HEK293 (cell line): Measurements from ENCODE around the gene PIK3R1.
A peak's percentile ranks its signal among the peaks of the same experiment; 100 is the strongest.

Experiments
- CTCF ChIA-PET: fragments of 350-600 bp; formaldehyde crosslinking; extraction: SDS; loops from one replicate; lab custom pipeline; 2021; ENCODE audit warnings: antibody characterized with exemption; lab: Yijun Ruan, JAX
- POLR2A ChIA-PET: fragments of 300-600 bp; formaldehyde crosslinking; extraction: SDS; loops from one replicate; lab custom pipeline; 2020; ENCODE audit warnings: antibody characterized with exemption, inconsistent platforms; lab: Yijun Ruan, JAX
- H3K27ac ChIP-seq: fragments of 200-500 bp; sonication (Bioruptor generic); 2 replicates; pipeline ENCODE4 v1.5.1; 2014; ENCODE audit warnings: low read depth, low read length, control low read depth, inconsistent platforms; ENCODE audit errors: extremely low read depth
- H3K36me3 ChIP-seq, 2 experiments: fragments of 200-500 bp in 1 of 2; sonication (Bioruptor generic) in 1 of 2; 1 replicate in 1 of 2; 2 replicates in 1 of 2; pipeline ENCODE4 v1.5.1; 2014 to 2017; ENCODE audit warnings: inconsistent platforms in 2 of 2, low read length in 2 of 2; ENCODE audit not compliant: control insufficient read depth in 2 of 2, insufficient read depth in 1 of 2
- H3K4me1 ChIP-seq: fragments of 200-500 bp; sonication (Bioruptor generic); 2 replicates; pipeline ENCODE4 v1.5.1; 2014; ENCODE audit warnings: mild to moderate bottlenecking, low read length, inconsistent platforms; ENCODE audit not compliant: control insufficient read depth, insufficient read depth
- H3K4me3 ChIP-seq: 2 replicates; pipeline ENCODE4 v1.5.1; 2011; ENCODE audit warnings: low read depth, mild to moderate bottlenecking, control low read depth, low read length, moderate library complexity
- H3K9me3 ChIP-seq: fragments of 200-500 bp; sonication (Bioruptor generic); 2 replicates; pipeline ENCODE4 v1.5.1; 2014; ENCODE audit warnings: low read depth, low read length, inconsistent platforms; ENCODE audit not compliant: control insufficient read depth, insufficient read depth
- GLI4 ChIP-seq: fragments of 450-650 bp; formaldehyde crosslinking; IDR thresholded peaks from 2 replicates; pipeline ENCODE4 v1.5.1; 2016; ENCODE audit warnings: missing biosample characterization, missing genetic modification characterization
- KLF7 ChIP-seq: fragments of 450-650 bp; formaldehyde crosslinking; IDR thresholded peaks from 2 replicates; pipeline ENCODE4 v1.5.1; 2016; ENCODE audit warnings: missing biosample characterization, missing genetic modification characterization, borderline replicate concordance
- OSR2 ChIP-seq: fragments of 450-650 bp; formaldehyde crosslinking; IDR thresholded peaks from 2 replicates; pipeline ENCODE4 v1.5.1; 2016; ENCODE audit warnings: missing biosample characterization, missing genetic modification characterization
- PRDM1 ChIP-seq: fragments of 450-650 bp; formaldehyde crosslinking; IDR thresholded peaks from 2 replicates; pipeline ENCODE4; 2016; ENCODE audit warnings: missing biosample characterization, missing genetic modification characterization
- RBAK ChIP-seq: fragments of 450-650 bp; formaldehyde crosslinking; IDR thresholded peaks from 2 replicates; pipeline ENCODE4 v1.5.1; 2016; ENCODE audit warnings: missing biosample characterization, missing genetic modification characterization
- SP3 ChIP-seq: fragments of 450-650 bp; formaldehyde crosslinking; IDR thresholded peaks from 2 replicates; pipeline ENCODE4 v1.5.1; 2016; ENCODE audit warnings: missing biosample characterization, missing genetic modification characterization
- ZBTB8A ChIP-seq: fragments of 450-650 bp; formaldehyde crosslinking; IDR thresholded peaks from 2 replicates; pipeline ENCODE4 v1.5.1; 2016; ENCODE audit warnings: missing biosample characterization, missing genetic modification characterization
- ZEB2 ChIP-seq: fragments of 450-650 bp; formaldehyde crosslinking; IDR thresholded peaks from 2 replicates; pipeline ENCODE4 v1.5.1; 2016; ENCODE audit warnings: missing biosample characterization, missing genetic modification characterization
- ZFP37 ChIP-seq: fragments of 450-650 bp; formaldehyde crosslinking; IDR thresholded peaks from 2 replicates; pipeline ENCODE4 v1.5.1; 2016; ENCODE audit warnings: missing biosample characterization, missing genetic modification characterization
- ZIC2 ChIP-seq: fragments of 450-650 bp; formaldehyde crosslinking; IDR thresholded peaks from 2 replicates; pipeline ENCODE4 v1.5.1; 2016; ENCODE audit warnings: missing biosample characterization, missing genetic modification characterization
- ZNF155 ChIP-seq: fragments of 450-650 bp; formaldehyde crosslinking; IDR thresholded peaks from 2 replicates; pipeline ENCODE4 v1.5.1; 2016; ENCODE audit warnings: missing biosample characterization, missing genetic modification characterization
- ZNF19 ChIP-seq: fragments of 450-650 bp; formaldehyde crosslinking; IDR thresholded peaks from 2 replicates; pipeline ENCODE4; 2016; ENCODE audit warnings: missing biosample characterization, missing genetic modification characterization, low read depth
- ZNF266 ChIP-seq: fragments of 450-650 bp; formaldehyde crosslinking; IDR thresholded peaks from 2 replicates; pipeline ENCODE4 v1.5.1; 2016; ENCODE audit warnings: missing biosample characterization, missing genetic modification characterization, low read depth
- ZNF274 ChIP-seq, 2 experiments: fragments of 200-500 bp in 1 of 2; fragments of 450-650 bp in 1 of 2; sonication (Bioruptor generic) in 1 of 2; formaldehyde crosslinking in 1 of 2; IDR thresholded peaks; 2 replicates each; pipeline versions ENCODE4 v1.5.1 to v1.6.1; 2014 to 2016; ENCODE audit warnings: borderline replicate concordance in 1 of 2, inconsistent platforms in 1 of 2, low read length in 1 of 2, missing biosample characterization in 1 of 2, missing genetic modification characterization in 1 of 2
- ZNF433 ChIP-seq: fragments of 450-650 bp; formaldehyde crosslinking; IDR thresholded peaks from 2 replicates; pipeline ENCODE4 v1.5.1; 2016; ENCODE audit warnings: missing biosample characterization, missing genetic modification characterization, low read depth
- ZNF548 ChIP-seq: fragments of 450-650 bp; formaldehyde crosslinking; IDR thresholded peaks from 2 replicates; pipeline ENCODE4 v1.5.1; 2016; ENCODE audit warnings: missing biosample characterization, missing genetic modification characterization
- ZNF610 ChIP-seq: fragments of 450-650 bp; formaldehyde crosslinking; IDR thresholded peaks from 2 replicates; pipeline ENCODE4 v1.5.1; 2016; ENCODE audit warnings: missing biosample characterization, missing genetic modification characterization, borderline replicate concordance
- ZNF626 ChIP-seq: fragments of 450-650 bp; sonication (Bioruptor Pico); formaldehyde crosslinking; IDR thresholded peaks from 2 replicates; pipeline ENCODE4 v1.5.1; 2018; ENCODE audit warnings: missing biosample characterization, missing genetic modification characterization, inconsistent platforms
- ZNF654 ChIP-seq: fragments of 450-650 bp; formaldehyde crosslinking; IDR thresholded peaks from 2 replicates; pipeline ENCODE4 v1.5.1; 2016; ENCODE audit warnings: low read depth, missing biosample characterization, missing genetic modification characterization
- ZNF660 ChIP-seq: fragments of 450-650 bp; IDR thresholded peaks from 2 replicates; pipeline ENCODE4 v1.5.1; 2018; ENCODE audit warnings: missing biosample characterization, mild to moderate bottlenecking, missing genetic modification characterization
- ZNF837 ChIP-seq: fragments of 450-650 bp; formaldehyde crosslinking; IDR thresholded peaks from 2 replicates; pipeline ENCODE4 v1.5.1; 2016; ENCODE audit warnings: missing biosample characterization, missing genetic modification characterization
- ZSCAN30 ChIP-seq: fragments of 450-650 bp; IDR thresholded peaks from 2 replicates; pipeline ENCODE4 v1.5.1; 2018; ENCODE audit warnings: missing biosample characterization, mild to moderate bottlenecking, missing genetic modification characterization, moderate library complexity
- TF ChIP-seq, protein P1 (sequence below): fragments of 450-650 bp; formaldehyde crosslinking; IDR thresholded peaks from 2 replicates; pipeline ENCODE4 v1.5.1; 2016; ENCODE audit warnings: missing biosample characterization, missing genetic modification characterization
- TF ChIP-seq, protein P2 (sequence below): fragments of 450-650 bp; formaldehyde crosslinking; IDR thresholded peaks from 2 replicates; pipeline ENCODE4 v1.5.1; 2016; ENCODE audit warnings: missing biosample characterization, missing genetic modification characterization
- TF ChIP-seq, protein P3 (sequence below): fragments of 450-650 bp; formaldehyde crosslinking; IDR thresholded peaks from 2 replicates; pipeline ENCODE4 v1.5.1; 2016; ENCODE audit warnings: missing biosample characterization, missing genetic modification characterization

The PIK3R1 gene

GRCh38 chr5:68285075-68285840, 69.7 kb downstream of the PIK3R1 start:
- ChIA-PET POLR2A (no interaction called here), CTCF (interaction anchor here (0.5 to 3.3 kb wide), 27 partner anchors 9 to 722 kb away, joined by 3 to 36 read pairs (median 6); no protein-coding TSS in a partner anchor)
- H3K9me3 ChIP-seq: no peaks in the 10 kb centered on the region

GRCh38 chr5:68285851-68286611, 70.5 kb downstream of the PIK3R1 start:
- ChIA-PET POLR2A (no interaction called here), CTCF (interaction anchor here (0.5 to 3.3 kb wide), 48 partner anchors 10 to 1181 kb away, joined by 3 to 36 read pairs (median 4); no protein-coding TSS in a partner anchor)
- Histone ChIP-seq H3K4me1 (peaks cover 12% of the 10 kb centered on the region), H3K27ac (no peak overlapping the region), H3K36me3 (peaks cover 2 to 29% of the 10 kb centered on the region in 2 experiments; a peak in 2 of 3 replicates), H3K4me3 (no peak overlapping the region), H3K9me3 (no peaks in the 10 kb centered on the region)
- TF ChIP-seq, protein P1, sequence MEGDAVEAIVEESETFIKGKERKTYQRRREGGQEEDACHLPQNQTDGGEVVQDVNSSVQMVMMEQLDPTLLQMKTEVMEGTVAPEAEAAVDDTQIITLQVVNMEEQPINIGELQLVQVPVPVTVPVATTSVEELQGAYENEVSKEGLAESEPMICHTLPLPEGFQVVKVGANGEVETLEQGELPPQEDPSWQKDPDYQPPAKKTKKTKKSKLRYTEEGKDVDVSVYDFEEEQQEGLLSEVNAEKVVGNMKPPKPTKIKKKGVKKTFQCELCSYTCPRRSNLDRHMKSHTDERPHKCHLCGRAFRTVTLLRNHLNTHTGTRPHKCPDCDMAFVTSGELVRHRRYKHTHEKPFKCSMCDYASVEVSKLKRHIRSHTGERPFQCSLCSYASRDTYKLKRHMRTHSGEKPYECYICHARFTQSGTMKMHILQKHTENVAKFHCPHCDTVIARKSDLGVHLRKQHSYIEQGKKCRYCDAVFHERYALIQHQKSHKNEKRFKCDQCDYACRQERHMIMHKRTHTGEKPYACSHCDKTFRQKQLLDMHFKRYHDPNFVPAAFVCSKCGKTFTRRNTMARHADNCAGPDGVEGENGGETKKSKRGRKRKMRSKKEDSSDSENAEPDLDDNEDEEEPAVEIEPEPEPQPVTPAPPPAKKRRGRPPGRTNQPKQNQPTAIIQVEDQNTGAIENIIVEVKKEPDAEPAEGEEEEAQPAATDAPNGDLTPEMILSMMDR (tag by site-specific recombination): peak; percentile 30; the same call in 1 of the 2 replicates
- 0 out of 2 replicates have a peak, but pooled peaks have one; percentile 16 for TF ChIP-seq ZEB2 (tag by site-specific recombination)
- TF ChIP-seq ZNF433 (tag by site-specific recombination): no peak
- peak; percentile 60; the same call in 1 of the 2 replicates for TF ChIP-seq ZNF660 (tag by site-specific recombination)
- peak; percentile 14; the same call in 1 of the 2 replicates for TF ChIP-seq PRDM1 (tag by site-specific recombination)
- TF ChIP-seq, protein P2, sequence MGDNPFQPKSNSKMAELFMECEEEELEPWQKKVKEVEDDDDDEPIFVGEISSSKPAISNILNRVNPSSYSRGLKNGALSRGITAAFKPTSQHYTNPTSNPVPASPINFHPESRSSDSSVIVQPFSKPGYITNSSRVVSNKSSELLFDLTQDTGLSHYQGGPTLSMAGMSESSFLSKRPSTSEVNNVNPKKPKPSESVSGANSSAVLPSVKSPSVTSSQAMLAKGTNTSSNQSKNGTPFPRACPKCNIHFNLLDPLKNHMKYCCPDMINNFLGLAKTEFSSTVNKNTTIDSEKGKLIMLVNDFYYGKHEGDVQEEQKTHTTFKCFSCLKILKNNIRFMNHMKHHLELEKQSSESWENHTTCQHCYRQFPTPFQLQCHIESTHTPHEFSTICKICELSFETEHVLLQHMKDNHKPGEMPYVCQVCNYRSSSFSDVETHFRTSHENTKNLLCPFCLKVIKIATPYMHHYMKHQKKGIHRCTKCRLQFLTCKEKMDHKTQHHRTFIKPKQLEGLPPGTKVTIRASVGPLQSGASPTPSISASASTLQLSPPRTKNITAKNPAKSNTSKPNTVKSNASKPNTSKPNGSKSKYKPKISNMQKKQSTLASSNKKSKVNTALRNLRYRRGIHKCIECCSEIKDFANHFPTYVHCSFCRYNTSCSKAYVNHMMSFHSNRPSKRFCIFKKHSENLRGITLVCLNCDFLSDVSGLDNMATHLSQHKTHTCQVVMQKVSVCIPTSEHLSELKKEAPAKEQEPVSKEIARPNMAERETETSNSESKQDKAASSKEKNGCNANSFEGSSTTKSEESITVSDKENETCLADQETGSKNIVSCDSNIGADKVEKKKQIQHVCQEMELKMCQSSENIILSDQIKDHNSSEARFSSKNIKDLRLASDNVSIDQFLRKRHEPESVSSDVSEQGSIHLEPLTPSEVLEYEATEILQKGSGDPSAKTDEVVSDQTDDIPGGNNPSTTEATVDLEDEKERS (tag by site-specific recombination): no peak
- TF ChIP-seq ZFP37: 0 out of 2 replicates have a peak, but pooled peaks have one; percentile 32
- no peak for TF ChIP-seq ZBTB8A
- TF ChIP-seq ZNF654: peak; percentile 77
- no peak for TF ChIP-seq RBAK (tag by site-specific recombination)
- no peak for TF ChIP-seq ZIC2 (tag by site-specific recombination)

More at GRCh38 chr5:68285075-68285840, 69.7 kb downstream of the PIK3R1 start:
- no peak overlapping the region for H3K27ac ChIP-seq
- TF ChIP-seq OSR2 (tag by site-specific recombination) (no peak), ZNF266 (tag by site-specific recombination) (no peak)
- H3K4me1 ChIP-seq: peaks cover 9% of the 10 kb centered on the region
- H3K36me3 ChIP-seq: peaks cover 9 to 37% of the 10 kb centered on the region in 2 experiments; a peak in 2 of 3 replicates
- no peak overlapping the region for H3K4me3 ChIP-seq

DNA sequence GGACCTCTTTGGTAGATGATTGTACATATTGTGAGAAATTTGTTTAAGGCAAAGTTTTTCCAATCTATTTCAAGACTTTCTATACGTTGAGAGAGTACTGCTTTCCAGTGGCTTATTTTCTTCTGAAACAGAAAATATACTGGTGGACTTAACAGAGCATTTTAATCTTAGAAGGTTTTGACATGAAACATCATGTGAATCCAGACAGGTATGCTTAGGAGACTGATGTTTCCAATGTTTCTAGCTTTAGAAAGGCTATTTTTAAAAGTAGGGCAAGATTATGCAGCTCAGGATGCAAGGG, 71.0 kb downstream of the PIK3R1 start:
- POLR2A ChIA-PET: no interaction called here
- peaks cover 12% of the 10 kb centered on the region for H3K4me1 ChIP-seq
- TF ChIP-seq SP3 (tag by site-specific recombination) (no peak), ZNF274 (IDR thresholded peaks at IDR 0.05; ENCODE audit: low read length) (no peak), ZNF274 (tag by site-specific recombination; IDR thresholded peaks at IDR 0.05; ENCODE audit: borderline replicate concordance) (no peak), ZNF155 (no peak), ZNF610 (tag by site-specific recombination) (no peak), ZNF548 (tag by site-specific recombination) (no peak), ZSCAN30 (tag by site-specific recombination) (no peak), ZNF626 (tag by site-specific recombination) (no peak), GLI4 (tag by site-specific recombination) (no peak), KLF7 (tag by site-specific recombination) (no peak), ZNF19 (no peak), ZNF837 (tag by site-specific recombination) (no peak)
- TF ChIP-seq, protein P3, sequence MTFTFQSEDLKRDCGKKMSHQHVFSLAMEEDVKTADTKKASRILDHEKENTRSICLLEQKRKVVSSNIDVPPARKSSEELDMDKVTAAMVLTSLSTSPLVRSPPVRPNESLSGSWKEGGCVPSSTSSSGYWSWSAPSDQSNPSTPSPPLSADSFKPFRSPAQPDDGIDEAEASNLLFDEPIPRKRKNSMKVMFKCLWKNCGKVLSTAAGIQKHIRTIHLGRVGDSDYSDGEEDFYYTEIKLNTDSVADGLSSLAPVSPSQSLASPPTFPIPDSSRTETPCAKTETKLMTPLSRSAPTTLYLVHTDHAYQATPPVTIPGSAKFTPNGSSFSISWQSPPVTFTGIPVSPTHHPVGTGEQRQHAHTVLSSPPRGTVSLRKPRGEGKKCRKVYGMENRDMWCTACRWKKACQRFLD (tag by site-specific recombination): no peak

More for the DNA sequence above, 71.0 kb downstream of the PIK3R1 start:
- CTCF ChIA-PET: interaction anchor here (0.5 to 3.3 kb wide), 46 partner anchors 11 to 763 kb away, joined by 3 to 36 read pairs (median 4); no protein-coding TSS in a partner anchor
- Histone ChIP-seq H3K27ac (no peak overlapping the region), H3K36me3 (peaks cover 0 to 26% of the 10 kb centered on the region in 2 experiments; a peak in 1 of 3 replicates), H3K9me3 (no peaks in the 10 kb centered on the region), H3K4me3 (no peak overlapping the region)
